Uterus (tissue), 2 donors: ENCODE results near the gene ZDHHC8.
A peak's percentile ranks its signal among the peaks of the same experiment; 100 is the strongest.

Source experiments
- CTCF ChIP-seq, 4 experiments: fragments of 200-600 bp in 2 of 4; fragments of 450-650 bp in 2 of 4; sonication (generic) in 2 of 4; IDR thresholded peaks; one replicate each; pipeline ENCODE4 v1.5.1; 2016 to 2019; ENCODE audit warnings: antibody characterized with exemption in 4 of 4, mild to moderate bottlenecking in 2 of 4, moderate library complexity in 1 of 4
- POLR2A ChIP-seq, 2 donors: fragments of 450-650 bp; IDR thresholded peaks; one replicate each; pipeline ENCODE4 v1.6.1; 2016; ENCODE audit warnings: antibody characterized with exemption in 2 of 2, mild to moderate bottlenecking in 1 of 2, moderate library complexity in 1 of 2

- TF ChIP-seq CTCF (IDR thresholded peaks at IDR 0.05) (peak; percentile 99 to 100 (median 100)), POLR2A (IDR thresholded peaks at IDR 0.05) (peak in 1 of 2 donors; percentile 33)
Observed at GRCh38 chr22:20156611-20157429, 25.2 kb downstream of the ZDHHC8 start.
